Bronchial epithelial cell (primary cell): ENCODE data around the gene NAAA. TPM values are rescaled to one million over a fixed set of nuclear protein-coding genes. Genes with fewer than 3 reads are reported as not detected.

ENCODE experiments used
- DNase-seq: peaks from one replicate; pipeline ENCODE4 v3.0.0-alpha.2; 2010; ENCODE audit warnings: low read depth
- FAIRE-seq: peaks from 2 replicates; lab custom pipeline; 2011; peaks lifted over from hg19 to GRCh38; lab: Jason Lieb, UNC
- H3K27me3 ChIP-seq: 2 replicates; pipeline ENCODE4 v1.5.1; 2011; ENCODE audit warnings: low read length; ENCODE audit not compliant: control insufficient read depth, insufficient read depth
- H3K36me3 ChIP-seq: 2 replicates; pipeline ENCODE4 v1.5.1; 2011; ENCODE audit warnings: low read length; ENCODE audit not compliant: control insufficient read depth, insufficient read depth
- H3K4me3 ChIP-seq: 2 replicates; pipeline ENCODE4 v1.5.1; 2011; ENCODE audit warnings: mild to moderate bottlenecking, low read depth, low read length, control low read depth
- total RNA-seq: library from RNA; depleted of rRNA; stranded (reverse); fragments of >200 nt; gene quantifications from 2 replicates; pipeline ENCODE4 v1.2.1, GENCODE V29; 2014
- TF ChIP-seq, protein P1 (sequence below): IDR thresholded peaks from 2 replicates; pipeline ENCODE4 v1.5.1; 2011; ENCODE audit warnings: mild to moderate bottlenecking, moderate library complexity, low read length, control low read depth, inconsistent platforms; ENCODE audit not compliant: insufficient read depth, severe bottlenecking

Gene NAAA
- total RNA-seq: 13.4 and 26.9 TPM in 2 replicates

DNA sequence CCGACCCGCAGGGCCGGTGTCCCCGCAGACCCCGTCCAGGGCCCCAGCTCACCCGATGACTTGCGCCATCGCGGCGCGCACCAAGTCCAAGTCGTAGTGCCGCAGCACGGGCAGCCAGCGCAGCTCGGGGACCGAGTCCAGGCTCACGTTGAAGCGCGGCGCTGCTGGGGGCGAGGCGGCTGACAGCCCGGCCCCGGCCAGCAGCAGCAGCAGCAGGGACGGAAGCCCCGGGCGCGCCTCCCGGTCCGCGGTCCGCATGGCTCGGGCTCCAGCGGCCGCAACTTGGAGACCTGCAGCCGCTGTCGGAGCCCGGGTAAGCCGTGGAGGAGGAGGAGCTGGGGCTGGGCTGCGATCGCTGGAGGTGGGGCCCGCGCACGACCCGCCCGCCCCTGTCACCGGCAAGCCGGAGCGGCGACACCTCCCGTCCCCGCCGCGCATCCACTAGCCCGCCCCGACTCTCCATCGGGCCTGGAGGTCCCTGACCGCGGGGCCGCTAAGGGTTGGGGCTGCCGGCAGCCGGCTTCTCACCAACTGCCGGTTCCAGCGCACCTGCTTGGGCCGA is at the start of gene NAAA:
NAAA (minus strand) TSS at position 322 of the 562 bp plus-strand sequence; CDS start at position 258, 64 bp downstream.
- FAIRE-seq (no peak), DNase-seq (peak; percentile 63)
- Histone ChIP-seq H3K27me3 (no peaks in the 10 kb centered on the region), H3K36me3 (no peaks in the 10 kb centered on the region), H3K4me3 (peak within 1 kb of the TSS; percentile 86)
- TF ChIP-seq, protein P1, sequence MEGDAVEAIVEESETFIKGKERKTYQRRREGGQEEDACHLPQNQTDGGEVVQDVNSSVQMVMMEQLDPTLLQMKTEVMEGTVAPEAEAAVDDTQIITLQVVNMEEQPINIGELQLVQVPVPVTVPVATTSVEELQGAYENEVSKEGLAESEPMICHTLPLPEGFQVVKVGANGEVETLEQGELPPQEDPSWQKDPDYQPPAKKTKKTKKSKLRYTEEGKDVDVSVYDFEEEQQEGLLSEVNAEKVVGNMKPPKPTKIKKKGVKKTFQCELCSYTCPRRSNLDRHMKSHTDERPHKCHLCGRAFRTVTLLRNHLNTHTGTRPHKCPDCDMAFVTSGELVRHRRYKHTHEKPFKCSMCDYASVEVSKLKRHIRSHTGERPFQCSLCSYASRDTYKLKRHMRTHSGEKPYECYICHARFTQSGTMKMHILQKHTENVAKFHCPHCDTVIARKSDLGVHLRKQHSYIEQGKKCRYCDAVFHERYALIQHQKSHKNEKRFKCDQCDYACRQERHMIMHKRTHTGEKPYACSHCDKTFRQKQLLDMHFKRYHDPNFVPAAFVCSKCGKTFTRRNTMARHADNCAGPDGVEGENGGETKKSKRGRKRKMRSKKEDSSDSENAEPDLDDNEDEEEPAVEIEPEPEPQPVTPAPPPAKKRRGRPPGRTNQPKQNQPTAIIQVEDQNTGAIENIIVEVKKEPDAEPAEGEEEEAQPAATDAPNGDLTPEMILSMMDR: peak; percentile 59

DNA sequence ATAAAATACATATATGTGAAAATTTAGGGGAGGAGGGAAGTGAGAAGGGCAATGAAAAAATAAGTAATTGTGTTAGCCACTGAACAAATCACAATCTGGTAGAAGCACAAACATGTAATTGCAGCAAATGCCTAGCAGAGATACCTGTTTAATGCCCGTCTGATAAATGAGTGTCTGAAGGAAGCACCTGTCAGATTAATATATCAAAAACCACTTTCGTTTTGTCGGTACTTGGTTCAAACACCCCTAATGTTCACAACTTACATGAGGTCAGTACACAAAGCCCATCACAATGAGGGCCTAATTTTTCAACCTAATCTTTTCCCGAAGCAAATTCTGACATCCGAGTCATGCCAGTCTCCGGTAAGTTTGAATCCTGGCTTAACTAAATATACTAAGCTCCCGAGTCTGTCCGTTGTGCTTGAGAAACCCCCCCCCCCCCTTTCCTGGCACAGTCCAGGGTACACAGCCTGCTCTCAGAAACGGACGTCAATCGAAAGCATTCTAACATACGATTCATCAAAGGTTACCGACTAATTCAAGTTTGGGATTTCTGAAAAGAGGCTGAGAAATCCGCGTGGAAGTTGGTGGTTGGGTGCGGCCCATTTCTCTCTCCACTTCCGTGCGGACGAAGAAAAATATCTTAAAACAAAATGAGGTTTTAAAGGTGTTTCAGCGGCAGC is 49.2 kb upstream of the NAAA start:
- no peak for FAIRE-seq
- Histone ChIP-seq H3K36me3 (no peaks in the 10 kb centered on the region), H3K4me3 (peak overlapping the region; percentile 90), H3K27me3 (no peaks in the 10 kb centered on the region)
- no peak for DNase-seq
- TF ChIP-seq, protein P1: no peak

DNA sequence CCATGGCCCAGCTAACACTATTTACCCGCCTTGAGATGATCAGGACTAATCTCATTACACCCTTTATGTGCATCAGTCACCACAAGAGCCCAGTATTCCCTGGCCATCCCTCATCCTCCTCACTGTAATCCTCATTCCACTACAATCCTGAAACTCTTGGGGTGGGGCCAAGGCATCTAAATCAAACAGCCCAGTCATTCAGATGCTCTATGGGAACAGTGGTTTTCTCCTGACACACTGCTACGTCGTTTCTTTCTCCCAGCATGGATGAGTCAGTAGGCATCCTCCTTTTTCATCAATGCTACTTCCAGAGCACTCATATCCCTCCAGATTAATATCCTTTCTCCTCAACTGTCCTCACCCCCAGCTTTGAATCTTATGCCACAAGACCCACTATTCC is 44.3 kb upstream of the NAAA start:
- H3K27me3 ChIP-seq: no peaks in the 10 kb centered on the region
- FAIRE-seq (no peak), DNase-seq (peak; percentile 80)
- no peak overlapping the region for H3K4me3 ChIP-seq
- TF ChIP-seq, protein P1: no peak
- peaks cover 5% of the 10 kb centered on the region for H3K36me3 ChIP-seq

DNA sequence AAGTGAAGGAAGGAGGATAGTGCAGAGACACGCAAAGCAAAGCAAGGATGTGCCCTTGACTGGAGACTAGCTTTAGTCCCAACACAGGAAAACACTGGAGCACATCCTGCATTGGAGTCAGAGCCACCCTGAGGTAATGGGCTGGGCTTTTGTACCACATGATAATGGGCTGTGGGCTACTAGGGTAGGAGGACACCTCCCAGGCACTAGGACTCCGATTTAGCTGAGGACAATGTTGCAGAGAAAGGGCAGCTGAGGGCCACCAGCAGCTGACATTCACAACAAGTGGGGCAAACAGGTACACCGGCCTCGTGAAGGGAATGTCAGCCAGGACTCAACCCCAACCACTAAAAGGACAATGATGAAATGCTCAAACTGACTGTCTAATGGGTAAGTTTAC is 39.8 kb upstream of the NAAA start:
- Histone ChIP-seq H3K27me3 (no peaks in the 10 kb centered on the region), H3K36me3 (peaks cover 9% of the 10 kb centered on the region), H3K4me3 (no peak overlapping the region)
- TF ChIP-seq, protein P1: no peak
- FAIRE-seq (peak; percentile 77), DNase-seq (no peak)

GRCh38 chr4:75976177-75976576 is 35.4 kb upstream of the NAAA start:
- FAIRE-seq (no peak), DNase-seq (no peak)
- Histone ChIP-seq H3K4me3 (no peak overlapping the region), H3K27me3 (no peaks in the 10 kb centered on the region), H3K36me3 (peaks cover 14% of the 10 kb centered on the region)
- TF ChIP-seq, protein P1: no peak
